IPS DF 19.7 (cell line): Measurements from ENCODE around the gene MYOM1.
"Not testable (repeated sequence)": the region's sequence is repeated elsewhere in the genome, so short reads cannot be mapped to it uniquely, and the experiment has no call there.

ENCODE experiments used
- DNase-seq: peaks from one replicate; pipeline ENCODE4 v3.0.0-alpha.2; 2013; ENCODE audit warnings: low read depth, low spot score

Gene MYOM1

DNA sequence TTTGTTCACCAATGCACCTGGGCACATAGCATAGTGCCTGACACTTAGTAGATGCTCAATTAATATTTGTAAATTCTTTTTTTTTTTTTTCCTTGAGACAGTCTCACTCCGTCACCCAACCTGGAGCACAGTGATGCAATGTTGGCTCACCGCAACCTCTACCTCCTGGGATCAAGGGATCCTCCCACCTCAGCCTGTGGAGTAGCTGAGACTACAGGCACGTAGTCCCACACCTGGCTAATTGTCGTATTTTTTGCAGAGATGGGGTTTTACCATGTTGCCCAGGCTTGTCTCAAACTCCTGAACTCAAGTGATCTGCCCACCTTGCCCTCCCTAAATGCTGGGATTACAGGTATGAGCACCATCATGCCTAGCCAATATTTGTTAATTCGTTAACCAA is 183.7 kb downstream of the MYOM1 start:
- DNase-seq, result no peak

DNA sequence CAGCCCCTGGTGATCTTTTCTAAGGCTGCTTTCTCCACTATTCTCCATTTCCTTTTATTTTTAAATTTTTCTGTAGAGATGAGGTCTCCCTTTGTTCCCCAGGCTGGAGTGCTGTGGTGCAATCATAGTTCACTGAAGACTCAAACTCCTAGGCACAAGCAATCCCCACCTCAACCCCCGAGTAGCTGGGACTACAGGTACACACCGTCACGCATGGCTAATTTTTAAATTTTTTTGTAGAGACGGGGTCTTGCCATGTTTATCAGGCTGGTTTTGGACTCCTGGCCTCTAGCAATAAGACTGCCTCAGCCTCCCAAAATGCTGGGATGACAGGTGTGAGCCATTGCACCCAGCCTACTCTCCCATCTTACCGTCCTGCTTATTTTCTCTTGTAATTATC is 184.1 kb downstream of the MYOM1 start:
- DNase-seq, result no peak

DNA sequence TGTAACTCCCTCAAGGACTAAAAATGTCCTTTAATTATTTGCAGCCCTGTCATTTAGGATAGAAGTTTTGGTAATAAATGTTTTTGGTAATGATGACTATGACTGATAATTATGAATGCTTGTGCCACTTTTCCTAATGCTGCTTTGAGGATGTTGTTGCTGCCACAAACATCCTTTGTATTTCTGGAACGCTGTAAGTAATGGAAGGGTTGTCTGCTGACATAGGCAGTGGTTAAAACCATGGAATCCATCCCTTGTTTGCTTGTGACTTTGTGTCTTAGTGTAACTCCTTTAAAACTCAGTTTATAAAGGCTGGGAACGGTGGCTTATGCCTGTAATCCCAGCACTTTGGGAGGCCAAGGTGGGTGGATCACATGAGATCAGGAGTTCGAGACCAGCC is 187.0 kb downstream of the MYOM1 start:
- no peak for DNase-seq

DNA sequence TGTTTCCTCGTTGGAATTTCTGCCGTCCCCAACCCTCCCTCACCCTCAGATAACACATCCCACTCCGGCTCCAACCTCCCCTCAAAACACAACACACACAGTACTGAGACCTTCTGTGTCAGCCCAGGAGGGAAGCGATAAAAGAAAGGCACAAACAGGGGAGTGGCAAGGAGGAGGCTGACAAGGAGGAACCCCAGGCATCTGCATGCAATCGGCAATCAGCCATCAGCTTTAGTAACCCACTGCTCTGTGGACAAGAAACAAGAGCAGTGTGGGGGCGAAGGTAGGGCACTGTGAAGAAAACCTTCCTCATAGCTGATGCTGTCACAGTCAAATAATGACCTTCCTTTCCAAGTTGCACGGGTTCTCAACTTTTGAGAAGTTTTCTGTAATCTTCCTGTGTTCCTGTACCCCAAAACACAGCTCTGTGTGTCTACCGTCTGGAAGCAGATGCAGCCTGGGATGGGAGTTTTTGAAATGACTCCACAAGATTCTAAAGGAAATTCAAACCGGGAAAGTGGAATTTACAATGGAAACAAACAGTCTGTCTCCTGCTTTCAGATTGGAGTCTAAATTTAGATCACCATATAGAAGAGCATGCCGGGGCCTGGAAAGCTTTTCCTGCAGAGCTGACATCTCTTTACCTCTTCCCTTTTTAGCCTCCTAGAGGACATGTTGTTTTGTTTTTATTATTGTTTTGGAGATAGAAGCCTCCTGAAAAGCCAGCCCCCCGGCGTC is 190.4 kb downstream of the MYOM1 start:
- no peak for DNase-seq

DNA sequence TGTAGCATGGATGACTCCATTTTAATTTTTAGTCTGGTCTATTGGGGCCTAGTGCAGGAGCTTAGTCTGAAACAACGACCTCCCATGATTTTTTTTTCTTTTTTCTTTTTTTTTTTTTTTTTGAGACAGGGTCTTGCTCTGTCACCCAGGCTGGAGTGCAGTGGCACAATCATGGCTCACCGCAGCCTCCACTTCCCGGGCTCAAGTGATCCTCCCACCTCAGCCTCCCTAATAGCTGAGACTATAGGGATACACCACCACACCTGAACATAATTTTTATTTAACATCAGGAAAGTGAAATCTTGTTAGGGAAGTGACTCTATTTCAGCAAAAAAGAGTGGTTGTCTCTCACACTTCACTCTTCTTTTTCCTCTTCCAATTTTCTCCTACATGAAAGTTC is 191.7 kb downstream of the MYOM1 start:
- DNase-seq, result not testable (repeated sequence)

DNA sequence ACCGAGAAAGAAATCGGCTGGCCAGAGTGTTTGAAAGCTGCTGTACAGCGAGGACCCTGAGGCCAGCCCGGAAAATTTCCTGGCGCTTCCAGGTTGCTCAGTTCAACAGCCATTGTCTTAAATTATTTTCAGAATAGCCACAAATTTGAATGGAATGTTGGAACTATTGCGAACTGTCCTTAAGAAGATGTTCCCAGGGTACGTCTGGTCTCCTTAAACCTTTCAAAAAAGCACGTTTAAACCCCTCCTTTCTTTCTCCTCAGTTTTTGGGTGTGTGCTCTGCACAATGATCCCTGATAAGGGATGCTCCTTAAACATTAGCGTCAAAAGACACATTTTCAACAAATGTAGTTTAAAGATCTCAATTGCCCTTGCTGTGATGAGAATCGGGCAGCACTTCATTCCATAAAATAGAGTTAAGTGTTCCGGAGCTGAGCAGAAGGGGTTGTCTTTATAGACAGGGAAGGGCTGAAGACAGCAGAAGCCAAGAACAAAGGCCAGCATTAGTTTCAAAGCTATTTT is 192.3 kb downstream of the MYOM1 start:
- DNase-seq, result no peak

DNA sequence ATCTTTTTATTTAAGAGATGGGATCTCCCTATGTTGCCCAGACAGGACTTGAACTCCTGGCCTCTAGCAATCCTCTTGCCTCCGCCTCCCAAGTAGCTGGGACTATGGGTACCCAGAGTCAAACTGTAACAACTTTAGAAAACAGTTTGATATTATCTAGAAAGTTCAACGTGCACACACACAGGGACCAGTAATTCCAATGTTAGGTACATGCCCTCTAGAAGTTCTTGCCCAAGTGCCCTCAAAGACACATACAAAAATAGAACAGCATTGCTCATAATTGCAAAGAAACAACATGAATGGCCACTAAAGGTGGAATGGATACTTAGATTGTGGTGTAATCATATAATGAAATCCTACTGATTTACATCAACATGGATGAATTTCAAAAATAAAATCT is 194.2 kb downstream of the MYOM1 start:
- DNase-seq, result no peak

DNA sequence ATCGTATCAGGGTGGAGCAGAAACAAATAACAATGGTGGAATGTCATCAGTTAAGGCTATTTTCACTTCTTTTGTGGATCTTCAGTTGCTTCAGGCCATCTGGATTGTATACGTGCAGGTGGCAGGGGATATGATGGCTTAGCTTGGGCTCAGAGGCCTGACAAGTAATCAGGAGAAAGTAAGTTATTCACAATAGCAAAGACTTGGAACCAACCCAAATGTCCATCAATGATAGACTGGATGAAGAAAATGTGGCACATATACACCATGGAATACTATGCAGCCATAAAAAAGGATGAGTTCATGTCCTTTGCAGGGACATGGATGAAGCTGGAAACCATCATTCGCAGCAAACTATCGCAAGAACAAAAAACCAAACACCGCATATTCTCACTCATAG is 196.2 kb downstream of the MYOM1 start:
- DNase-seq, result not testable (repeated sequence)
